GM21619 (cell line): ENCODE results near the gene GPX2.

Experiments used
- ATAC-seq: cut with Tn5 transposase; IDR thresholded peaks from one replicate; pipeline ENCODE4 v1.9.1; 2021; ENCODE audit not compliant: unreplicated experiment

The GPX2 gene

DNA sequence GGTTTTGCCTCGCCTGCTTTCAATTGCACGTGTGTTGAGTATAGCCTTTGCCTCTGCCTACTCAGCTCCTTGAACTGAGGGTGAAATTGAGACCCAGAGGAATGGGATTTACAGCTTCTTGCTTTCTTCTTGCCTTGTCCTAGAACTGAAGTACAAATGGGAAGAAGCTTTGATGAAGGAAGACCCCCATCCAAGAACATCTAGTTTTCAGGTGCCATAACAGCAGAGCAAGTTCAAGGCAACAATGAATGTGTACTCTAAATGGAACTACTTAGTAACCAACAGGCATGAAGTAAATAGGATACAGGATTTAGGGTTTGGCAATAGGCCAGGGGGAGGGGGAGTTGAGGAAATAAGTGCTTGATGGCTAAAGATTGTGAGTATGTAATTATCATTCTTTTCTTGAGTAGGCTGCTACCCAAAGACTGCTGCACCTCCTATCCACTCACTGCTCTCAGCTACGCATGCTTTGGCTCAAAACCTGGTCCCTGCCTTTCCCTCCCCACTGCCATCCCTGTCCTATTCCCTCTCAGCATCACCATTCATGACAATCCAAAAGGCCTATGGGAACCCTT, 2.1 kb downstream of the GPX2 start:
- no peak for ATAC-seq

DNA sequence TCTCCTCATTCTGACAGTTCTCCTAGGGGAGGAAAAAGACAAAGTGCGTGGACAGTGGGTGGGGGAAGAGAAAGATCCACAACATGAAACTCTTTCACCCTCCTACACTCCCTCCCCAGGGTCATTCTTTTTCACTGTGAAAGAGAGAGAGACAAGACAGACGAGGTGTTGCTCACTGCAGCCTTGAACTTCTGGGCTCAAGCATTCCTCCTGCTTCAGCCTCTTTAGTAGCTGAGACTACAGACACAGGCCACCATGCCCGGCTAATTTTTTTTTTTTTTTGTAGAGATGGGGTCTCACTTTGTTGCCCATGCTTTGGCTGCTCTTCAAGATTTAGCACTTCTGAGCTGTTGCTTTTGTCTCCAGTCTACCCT, 2.7 kb downstream of the GPX2 start:
- ATAC-seq, result no peak

DNA sequence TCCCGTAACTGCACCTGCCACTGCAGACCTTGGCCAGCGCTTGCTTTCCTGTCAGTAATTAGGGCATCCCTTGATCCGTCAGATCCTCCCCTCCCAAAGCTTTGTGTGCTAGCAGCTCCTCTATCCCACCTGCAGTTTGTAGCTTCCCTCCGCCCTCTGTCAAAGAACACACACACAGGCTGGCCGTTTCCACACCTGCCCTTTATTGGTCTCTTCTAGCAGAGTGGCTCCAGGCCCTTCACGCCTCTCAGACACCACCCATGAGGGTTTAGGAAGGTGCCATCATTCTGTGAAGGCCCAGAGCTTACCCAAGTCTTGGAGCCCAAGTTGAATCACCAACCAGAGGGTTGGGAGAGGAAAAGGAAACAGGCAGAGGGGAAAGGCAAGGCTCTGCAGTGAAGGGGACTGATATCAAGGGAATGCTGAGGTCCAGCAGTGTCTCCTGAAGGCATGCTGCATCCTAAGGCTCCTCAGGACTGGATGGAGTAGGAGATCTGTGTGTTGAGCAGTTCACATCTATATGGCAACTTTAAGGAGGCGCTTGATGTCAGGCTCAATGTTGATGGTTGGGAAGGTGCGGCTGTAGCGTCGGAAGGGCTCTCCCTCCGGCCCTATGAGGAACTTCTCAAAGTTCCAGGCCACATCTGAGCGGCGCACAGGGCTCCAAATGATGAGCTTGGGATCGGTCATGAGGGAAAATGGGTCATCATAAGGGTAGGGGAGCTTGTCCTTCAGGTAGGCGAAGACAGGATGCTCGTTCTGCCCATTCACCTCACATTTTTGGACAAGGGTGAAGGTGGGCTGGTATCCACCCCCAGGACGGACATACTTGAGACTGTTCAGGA, 3.4 kb downstream of the GPX2 start:
- no peak for ATAC-seq

DNA sequence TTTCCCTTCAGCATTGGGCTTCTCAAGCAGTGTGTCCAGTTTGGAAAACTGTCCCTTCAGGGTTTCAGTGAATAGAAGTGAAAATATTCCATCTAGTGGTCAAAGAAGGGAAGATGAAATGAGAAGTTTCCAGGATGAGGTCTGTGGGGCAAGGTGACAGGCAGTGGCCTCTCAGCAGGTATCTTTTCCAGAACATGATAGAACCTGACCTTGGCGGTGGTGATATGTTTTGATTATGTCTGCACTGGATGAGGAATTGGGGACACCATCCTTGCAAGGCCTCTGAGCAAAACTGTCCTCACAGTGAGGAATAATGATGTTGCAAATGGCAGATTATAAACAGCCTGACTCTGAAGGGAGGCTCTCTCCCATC, 4.7 kb downstream of the GPX2 start:
- ATAC-seq, result no peak

DNA sequence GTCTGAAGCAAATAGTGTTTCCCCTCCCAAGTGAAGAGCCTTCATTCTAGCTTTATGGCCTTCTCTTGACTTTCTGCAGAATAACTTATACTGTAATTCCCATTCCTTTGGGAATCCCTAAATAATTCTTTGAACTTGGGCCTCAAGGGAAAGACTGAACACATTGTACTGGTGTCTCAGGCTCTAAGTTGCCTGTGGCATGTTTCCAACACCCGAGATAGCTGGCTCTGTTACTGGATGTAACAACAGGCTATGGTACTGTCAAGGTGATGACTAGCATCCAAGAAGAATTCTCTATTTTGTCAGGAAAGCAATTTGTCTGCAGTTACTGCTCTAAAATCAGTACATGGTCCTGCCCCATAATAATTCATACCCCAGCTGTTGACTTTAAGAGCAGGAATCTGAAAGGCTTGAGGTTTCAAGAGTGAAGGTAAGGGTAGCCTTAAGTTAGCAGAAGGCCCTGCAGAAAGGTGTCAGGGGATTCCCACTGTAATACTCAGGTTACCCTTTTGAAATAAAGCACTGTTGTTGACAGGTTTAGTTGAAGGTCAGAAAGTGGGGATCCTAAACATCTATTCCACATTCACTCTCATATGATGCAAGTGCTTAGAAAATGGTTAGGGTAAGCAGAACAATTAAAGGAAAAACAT, 5.2 kb downstream of the GPX2 start:
- no peak for ATAC-seq

DNA sequence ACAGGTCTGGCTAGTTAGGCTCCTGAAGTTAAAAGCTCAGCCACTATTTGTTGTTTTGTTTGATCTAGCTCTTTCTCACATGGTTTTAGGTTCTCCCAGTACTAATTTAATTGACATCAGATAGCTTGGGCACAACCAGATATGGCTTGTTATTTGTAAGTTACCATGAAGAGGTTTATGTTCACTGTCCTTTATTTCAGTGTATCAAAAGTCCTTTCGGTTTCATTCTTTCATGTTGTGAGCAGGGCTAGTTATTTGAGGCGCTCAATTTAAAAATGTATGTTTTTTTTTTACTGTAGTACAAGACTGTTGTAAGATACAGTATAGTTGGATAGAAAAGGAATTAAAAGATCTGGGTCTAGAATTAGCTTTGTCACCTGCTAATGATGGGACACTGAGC, 7.0 kb downstream of the GPX2 start:
- ATAC-seq, result no peak

DNA sequence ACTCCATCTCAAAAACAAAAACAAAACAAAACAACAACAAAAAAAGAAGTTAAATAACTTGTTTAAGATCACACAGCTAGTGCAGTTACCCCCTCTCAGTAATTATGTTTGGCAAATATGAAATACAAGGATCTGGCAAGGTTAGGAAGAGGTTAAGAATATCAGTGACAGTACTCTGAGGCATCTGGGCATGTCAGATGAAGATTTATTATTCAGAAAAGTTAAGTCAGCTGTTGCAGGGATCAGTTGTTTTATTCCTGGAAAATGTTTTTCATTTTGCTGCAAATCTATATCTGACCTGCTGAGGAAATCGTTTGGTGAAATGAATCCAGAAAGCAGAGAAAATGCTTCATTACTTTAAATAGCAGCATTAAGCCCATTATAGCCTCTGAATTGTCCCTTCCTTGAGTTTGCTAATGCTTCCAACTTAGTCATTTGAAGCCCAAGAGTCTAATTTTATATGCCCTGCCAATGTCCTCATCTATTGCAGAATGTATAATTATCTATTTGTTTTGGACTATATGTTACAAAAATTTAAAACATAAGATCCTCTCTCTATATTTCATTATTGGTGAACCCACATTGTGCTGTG, 8.1 kb downstream of the GPX2 start:
- no peak for ATAC-seq

DNA sequence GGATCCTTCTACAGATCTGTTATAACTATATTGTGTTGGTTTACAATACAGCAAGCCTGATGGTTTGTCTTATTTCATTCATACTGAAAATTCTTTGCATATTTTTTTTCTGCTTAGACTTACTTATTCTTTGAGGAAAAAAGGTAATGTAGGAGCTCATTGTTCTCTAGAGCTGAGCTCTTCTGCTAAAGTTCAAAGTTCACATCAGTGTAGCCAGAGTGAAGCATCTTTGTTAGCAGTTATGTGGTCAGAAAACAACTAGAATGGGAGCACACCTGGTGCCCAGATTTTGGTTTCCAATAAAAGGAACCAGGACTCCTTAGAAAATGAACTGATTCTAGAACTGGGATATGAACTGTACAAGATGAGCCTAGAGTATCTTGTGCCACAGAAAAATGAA, 10.3 kb downstream of the GPX2 start:
- ATAC-seq, result no peak

DNA sequence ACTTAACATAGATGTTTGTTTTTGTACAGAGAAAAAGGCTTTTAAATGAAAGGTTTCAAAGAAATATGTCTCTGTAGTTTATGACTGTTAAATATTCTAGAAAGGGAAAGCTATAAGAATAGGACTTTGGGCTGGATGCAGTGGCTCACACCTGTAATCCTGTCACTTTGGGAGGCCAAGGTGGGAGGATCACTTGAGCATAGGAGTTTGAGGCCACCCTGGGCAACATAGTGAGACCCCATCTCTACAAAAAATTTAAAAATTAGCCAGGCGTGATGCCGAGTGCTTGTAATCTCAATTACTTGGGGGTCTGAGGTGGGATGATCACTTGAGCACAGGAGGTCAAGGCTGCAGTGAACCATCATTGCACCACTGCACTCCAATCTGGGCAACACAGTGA, 11.4 kb downstream of the GPX2 start:
- ATAC-seq, result no peak

DNA sequence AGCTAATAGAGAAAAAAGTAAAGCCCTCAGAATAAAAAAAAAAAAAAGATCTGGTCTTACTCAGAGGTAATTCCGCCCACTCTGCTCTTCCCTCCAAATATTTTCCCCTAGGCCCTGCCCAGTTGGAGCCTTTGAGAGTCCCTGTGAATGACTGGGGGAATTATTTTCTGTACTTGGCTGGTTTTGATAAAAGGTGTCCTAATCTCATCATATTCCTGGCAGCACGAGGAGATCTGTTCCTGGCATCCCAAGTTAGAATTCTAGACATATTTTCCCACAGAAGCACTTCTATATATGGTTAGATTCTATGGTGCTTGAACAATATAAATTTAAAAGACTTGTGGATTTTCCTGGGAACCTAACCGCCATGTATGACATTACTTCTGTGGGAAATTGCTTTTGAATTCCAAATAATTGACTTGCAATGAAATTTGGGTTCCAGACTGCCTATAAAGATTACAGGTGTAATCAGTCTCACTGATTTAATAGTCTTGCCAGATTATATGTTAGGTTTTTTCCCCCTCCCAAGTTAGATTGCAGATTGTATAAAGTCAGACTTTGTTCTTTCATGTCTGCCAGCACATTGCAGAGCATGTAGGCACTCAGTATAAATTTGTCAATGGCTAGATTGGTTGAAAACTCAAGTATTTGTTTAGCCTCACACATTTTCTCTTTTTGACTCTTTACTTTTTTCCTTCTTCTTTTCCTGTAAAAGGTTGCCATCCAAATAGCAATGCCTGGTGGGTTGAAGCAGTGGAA, 12.3 kb downstream of the GPX2 start:
- no peak for ATAC-seq

DNA sequence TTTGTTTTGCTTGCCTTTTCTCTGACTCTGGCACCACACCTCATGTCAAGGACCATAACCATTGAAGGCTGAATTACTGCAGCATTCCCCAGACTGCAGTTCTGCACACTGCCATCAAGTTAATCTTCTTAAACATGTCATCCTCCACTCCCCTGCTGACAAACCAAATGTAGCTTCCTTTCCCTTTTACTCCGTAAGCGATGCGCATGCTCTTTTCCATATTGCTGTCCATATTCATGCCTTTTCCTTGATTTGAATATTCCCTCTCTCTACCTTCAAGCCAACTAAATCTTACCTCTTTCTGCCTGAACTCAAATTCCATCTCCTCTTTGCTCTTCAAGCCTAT, 13.6 kb downstream of the GPX2 start:
- ATAC-seq, result no peak

DNA sequence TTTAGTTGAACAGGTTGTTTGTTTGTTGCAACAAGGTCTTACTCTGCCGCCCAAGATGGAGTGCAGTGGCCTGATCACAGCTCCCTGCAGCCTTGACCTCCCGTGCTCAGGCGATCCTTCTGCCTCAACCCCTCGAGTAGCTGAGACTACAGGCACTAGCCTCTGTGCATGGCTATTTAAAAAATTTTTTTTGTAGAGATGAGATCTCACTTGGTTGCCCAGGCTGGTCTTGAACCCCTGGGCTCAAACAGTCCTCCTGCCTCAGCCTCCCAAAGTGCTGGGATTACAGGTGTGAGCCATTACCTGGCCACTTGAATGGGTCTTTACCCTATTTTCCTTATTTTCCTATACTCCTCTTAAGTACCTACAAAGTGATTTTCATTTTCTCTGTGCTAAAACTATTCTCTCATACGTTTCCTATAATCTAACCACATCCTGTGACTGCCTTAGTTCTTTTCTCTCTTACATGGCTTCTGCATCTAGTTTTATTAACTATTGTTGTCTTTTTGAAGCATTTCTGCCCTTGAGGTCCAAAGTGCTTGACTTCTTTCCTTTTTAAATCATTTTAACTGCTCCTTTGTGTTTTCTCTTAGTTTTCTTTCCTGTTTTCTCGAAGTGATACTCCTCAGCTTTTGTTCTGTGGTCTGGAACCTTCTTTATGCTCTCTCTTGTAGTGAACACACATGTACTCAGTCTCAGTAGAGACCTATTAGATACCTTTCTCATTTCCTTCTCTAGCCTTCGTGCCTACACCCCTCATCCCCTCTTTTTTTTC, 14.1 kb downstream of the GPX2 start:
- peak; percentile 82 for ATAC-seq

DNA sequence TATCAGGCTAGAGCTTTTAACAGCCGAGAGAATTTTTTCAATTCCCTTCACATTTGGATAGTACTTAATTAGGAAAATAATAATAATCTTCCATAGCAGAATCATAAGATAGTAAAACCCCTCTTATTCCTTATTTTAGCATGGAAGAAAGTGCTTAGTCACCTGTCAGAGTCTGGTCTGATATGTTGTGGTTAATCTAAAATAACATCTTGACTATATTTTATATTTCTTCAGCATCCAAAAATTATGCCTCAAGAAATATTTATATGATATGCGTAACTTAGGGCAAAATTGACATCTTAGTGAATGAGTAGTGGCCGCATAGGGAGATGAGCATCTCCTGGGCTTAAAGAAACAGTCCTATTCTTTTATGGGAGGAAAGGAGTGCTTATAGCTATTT, 15.5 kb downstream of the GPX2 start:
- no peak for ATAC-seq

DNA sequence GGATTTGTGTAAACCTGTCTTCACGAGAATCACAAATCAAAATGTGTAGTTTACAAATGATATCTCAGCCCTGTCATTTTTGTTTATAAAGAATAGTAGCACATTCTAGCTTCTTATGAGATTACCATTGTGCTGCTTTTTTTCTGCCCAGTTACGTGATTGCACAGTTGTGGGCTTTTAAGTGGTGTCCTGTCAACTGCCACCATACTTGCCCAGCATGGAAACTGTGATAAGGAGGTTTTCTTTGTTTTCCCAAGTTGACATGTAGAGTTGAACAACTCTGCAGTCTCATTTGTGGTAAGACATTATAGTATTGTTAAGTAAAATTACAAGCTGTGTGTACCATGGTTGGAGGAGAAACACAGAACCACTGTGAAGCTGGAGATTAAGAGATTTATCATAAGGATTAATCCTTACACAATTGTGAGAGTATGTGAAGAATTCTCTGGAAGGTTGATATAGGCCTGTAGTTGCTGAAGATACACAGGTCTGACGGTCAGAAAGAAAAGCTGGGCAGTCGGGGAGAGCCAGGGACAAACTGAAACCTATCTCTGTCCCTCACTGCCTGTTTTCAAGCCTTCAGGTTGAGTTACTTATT, 16.0 kb downstream of the GPX2 start:
- no peak for ATAC-seq

DNA sequence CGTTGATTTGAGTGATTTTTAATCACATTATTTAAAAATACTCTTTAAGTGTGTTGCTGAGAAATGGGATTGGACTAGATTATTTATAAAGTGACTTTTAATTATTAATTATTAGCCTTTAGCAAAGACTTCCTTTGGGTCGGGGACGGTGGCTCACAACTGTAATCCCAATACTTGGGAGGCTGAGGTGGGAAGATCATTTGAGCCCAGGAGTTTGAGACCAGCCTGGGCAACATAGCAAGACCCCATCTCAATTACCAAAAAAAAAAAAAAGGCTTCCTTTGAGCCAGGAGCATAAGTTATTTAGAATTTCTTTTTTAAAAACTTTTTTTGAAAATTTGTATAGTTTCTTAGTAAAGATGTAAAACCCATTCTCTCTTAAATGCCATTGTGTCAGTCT, 19.5 kb downstream of the GPX2 start:
- ATAC-seq, result no peak

DNA sequence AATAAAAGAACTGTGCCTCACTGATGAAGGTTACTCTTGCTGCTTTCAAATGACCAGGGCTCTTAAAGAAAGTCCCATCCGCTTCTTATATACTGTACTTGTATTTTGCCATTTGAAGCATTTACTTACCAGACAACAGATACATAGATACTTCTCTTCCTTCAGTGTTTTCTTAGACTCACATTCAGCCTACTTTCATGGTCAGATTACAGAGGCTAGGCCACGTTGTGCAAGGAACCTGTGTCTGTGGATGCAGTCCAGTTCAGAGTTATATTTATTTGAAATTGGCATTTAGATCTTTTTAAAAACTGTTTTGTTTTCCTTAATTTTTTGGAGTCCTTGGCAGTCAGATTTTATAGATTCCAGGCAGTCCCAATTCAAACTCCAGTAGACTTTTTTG, 22.1 kb downstream of the GPX2 start:
- no peak for ATAC-seq

DNA sequence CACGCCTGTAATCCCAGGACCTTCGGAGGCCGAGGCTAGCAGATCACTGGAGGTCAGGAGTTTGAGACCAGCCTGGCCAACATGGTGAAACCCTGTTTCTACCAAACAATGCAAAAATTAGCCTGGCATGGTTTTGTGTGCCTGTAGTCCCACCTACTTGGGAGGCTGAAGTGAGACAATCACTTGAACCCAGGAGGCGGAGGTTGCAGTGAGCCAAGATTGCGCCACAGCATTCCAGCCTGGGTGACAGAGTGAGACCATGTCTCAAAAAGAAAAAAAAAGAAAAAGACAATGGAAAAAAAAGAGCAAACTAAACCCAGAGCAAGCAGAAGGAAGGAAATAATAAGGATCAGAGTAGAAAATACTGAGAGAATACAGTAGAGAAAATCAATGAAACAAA, 22.9 kb downstream of the GPX2 start:
- no peak for ATAC-seq

DNA sequence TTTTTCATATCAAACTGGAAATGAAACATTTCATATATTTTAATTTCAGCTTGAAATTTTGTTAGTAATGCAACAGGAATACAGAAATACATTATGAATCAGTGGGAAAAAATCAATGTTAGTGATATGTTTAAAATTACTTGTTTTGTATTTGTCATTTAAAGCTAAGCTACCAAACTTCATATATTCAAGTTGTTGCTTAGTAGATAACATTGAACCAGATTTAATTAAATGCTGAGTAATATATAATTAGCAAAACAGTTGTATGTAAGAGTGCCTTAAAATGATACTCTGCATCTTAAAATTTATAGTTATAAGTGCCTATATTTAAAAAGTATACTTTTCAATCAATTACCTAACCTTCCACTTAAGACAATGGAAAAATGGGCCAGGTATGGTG, 23.3 kb downstream of the GPX2 start:
- no peak for ATAC-seq

DNA sequence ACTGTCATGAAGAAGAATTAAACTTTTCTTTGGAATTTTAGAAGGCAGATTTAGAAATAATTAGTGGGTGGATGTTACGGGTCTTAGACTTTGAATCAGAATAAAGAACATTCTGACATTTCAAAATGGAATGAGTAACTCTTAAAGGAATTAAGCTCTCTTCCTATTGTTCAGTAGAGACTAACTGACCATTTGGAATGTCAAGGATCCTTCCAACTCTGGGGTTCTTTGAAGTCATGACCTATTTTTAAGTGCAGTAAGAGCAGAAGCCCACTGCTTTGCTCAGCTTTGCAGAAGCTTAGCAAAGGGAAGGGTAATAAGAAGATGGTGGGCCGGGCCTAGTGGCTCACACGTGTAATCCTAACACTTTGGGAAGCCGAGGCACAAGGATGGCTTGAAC, 24.3 kb downstream of the GPX2 start:
- ATAC-seq, result no peak

DNA sequence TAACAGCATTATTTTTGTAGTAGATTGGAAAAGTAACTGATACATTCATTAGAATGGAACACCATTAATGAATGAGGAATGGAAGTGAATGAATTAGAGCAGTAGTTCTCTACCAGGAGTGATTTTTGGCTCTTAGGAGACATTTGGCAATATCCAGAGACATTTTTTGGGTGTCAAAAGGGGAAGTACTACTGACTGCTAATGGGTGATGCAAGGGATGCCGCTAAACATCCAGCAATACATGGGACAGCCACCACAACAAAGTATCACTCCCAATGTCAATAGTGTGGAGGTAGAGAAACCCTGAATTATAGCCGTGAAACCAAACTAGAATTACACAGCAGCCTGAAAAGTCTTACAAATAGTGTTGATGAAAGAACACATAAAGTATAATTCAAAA, 26.7 kb downstream of the GPX2 start:
- no peak for ATAC-seq
